Globus pallidus (tissue), 1 donor: Measurements from ENCODE around the gene ADA.

ENCODE experiments used
- DNase-seq: peaks from one replicate; pipeline ENCODE4 v3.0.0-alpha.2; 2015; ENCODE audit warnings: low spot score

Gene ADA

DNA sequence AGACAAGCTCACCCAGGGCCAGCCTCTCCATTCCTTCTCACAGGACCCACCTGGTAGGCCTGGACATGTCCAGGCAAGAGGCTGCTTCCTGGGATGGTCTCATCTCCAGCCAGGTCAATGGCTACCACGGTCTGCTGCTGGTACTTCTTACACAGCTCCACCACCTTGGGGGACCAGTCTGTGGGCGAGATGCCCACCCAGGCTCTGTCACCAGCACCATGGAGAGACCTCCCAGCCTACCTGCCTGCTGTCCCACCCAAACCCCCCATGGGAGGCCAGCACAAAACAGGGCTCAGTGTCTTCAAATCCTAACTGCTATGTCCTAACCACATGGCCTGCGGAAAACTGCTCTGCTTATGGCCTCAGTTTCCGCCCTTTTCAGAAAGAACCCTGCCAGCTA, 27.3 kb downstream of the ADA start:
- DNase-seq: no peak

DNA sequence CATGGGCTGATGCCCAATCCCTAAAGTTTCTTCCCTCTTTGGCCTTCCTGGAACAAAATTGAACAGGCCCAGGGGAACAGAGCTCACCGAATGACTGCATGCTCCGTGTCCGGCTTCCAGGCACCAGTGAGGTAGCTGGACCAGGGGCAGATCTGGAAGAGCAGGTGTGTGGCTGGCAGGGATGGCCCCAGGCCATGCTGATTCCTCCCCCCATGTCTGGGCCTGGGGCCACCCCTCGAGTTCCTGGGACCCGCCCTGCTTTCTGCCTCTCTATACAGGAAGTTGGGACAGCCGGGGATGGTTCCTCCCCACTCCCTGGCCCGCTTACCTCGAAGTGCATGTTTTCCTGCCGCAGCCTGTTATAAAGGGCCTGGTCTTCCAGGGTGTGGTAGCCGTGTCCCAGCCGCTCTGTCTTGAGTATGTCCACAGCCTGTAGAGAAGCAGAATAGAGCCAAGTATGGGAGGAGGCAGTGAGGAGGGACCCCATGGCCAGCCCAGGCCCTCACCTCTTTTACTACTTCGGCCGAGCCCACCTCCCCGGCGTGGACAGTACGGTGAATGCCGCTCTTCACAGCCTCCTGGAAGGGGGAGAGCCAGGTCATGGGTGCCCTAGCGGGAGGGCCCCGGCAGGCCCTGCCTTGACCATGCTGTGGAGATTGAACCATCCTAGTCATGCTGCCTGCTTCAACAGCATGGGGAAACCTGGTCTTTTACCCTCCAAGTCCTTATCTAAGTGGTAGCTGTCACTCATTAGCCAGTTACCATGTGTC, 28.8 kb downstream of the ADA start:
- no peak for DNase-seq

DNA sequence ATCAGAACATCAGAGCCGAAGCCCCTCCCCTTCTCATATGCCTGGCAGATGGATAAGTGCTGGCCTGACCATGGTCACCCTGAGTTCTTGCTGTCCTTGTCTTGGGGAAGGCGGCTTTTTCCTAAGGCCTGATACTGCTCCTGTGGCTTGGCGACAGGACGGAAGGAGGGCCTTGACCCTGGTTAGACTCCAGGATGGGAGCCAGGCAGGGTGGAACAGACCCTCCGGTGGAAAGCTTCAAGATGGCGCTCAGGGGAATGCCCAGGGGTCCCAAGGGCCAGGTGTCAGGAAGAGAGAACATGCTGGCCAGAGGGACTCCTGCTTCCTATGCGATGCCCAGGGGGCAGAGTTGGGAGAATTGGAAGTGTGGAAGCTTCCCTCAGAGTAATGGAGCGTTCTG, 29.6 kb downstream of the ADA start:
- DNase-seq: no peak

DNA sequence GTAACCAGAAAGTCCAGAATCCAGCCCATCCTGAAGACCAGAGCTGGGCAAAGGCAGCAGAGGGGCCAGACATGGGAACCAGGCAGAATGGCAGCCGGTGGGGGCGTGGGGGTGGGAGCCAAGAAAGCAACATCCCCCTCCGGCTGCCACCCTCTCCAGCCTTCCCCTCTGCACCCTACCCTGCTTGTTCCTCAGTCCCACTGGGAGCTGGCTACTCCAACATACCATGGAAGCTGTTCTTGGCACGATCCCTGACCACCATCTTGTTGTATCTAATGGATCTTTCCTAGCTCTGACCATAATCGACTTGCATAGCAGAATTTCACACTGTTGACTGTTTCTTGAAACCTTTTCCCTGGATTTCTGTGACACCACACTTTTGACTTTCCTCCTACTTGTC, 30.2 kb downstream of the ADA start:
- no peak for DNase-seq

DNA sequence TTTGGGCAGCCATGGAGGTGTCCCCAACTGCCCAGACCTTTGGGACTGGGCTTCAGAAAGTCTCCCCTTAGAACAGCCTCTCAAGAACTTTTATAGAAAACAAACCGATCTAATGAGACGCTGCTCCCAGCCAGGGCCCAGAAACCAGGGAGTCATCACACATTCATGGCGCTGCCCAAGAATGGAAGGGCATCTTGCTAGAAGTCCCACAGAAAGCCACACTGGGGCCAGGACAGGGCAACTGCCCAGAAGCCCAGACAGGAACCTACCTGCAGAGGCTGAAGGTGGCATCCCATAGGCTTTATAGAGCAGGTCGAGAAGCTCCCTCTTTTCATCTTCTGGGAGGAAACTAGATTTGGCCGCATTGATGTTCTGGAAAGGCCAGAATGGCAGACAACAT, 31.5 kb downstream of the ADA start:
- no peak for DNase-seq

DNA sequence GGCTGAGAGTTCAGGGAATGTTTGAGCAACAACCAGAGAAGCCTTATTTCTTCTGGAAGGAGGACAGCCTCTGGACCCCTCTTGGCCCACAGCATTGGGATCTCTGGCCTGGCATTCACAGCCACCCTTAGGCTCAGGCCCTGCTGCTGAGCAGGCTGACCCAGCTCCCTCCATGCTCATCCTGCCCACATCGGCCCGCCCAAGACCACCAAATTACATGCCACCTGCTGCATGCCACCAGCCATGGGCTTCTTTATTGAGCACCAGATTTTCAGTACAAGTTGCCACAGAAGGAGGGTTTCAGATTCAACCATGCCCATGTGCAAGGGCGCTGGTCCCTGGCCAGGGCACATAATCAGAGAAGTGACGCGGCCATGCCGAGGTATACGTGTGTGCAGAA, 32.2 kb downstream of the ADA start:
- DNase-seq: no peak

DNA sequence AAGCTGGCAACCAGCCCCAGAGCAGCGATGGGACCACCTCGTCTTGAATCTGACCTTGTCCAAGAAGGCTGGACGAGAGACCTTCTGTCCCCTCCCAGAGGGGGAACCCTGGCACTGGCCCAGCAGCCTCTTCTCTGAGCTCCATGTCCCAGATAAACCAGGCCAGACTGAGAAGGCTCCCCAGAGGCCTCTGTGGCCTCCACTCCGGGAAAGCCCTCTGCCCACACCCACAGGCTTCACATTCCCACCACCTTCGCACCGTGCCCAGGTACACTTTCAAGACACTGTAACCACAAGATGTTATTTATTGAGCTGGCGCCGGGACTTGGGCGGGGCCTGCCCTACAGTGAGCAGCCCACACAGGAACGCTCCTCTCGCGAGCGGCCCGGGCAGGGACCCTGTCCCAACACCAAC, 33.2 kb downstream of the ADA start:
- DNase-seq: no peak

DNA sequence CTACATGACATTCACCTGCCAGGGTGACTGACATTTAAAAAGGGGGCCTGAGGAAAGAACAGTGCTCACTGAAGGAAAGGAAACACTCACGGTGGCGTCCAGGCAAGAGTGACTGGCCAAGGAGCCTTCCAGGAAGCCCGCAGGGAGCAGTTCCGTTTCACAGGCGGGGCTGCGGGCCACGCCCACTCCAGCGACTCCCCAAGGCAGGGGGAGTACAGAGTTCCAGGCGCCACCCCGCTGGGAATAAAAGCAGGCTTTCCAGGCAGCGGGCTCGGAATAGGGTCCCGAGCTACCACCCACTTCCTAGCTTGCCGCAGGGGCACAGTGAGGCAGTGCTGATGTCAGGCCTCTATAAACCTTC, 34.9 kb downstream of the ADA start:
- no peak for DNase-seq

DNA sequence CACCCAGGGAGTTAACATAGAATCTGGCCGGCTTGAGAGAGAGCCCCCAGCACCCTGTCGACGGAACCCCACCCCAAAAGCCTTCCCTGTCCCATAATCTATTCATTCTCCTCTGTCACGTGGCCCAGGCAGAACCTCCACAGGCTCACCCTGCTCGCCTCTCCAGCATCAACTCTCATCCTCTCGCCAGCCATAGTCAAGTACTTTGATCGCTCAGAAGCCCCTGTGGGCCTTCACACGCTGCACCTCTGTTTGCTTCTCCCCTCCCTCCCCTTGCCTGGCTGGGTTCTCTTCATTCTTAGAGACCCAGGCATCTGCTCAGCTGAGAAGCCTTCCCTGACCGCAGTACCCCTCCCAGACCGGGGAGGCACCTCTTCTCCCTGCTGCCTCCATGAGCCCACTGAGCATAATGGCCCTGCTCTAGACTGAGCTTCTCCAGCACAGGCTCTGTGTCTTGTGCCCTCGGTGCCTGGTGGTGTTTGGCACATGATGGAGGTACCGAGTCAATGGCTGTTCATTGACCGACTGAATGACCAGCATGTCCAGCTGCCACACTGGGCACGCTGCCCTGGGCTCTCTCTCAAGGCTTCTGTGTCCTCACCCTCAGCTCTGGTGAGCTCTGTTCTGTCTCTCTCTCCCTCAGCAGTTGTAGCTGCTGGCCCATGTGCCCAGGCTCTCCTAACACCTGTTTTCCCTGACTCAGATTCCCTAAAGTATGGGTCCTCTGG, 35.5 kb downstream of the ADA start:
- DNase-seq: peak; percentile 98

DNA sequence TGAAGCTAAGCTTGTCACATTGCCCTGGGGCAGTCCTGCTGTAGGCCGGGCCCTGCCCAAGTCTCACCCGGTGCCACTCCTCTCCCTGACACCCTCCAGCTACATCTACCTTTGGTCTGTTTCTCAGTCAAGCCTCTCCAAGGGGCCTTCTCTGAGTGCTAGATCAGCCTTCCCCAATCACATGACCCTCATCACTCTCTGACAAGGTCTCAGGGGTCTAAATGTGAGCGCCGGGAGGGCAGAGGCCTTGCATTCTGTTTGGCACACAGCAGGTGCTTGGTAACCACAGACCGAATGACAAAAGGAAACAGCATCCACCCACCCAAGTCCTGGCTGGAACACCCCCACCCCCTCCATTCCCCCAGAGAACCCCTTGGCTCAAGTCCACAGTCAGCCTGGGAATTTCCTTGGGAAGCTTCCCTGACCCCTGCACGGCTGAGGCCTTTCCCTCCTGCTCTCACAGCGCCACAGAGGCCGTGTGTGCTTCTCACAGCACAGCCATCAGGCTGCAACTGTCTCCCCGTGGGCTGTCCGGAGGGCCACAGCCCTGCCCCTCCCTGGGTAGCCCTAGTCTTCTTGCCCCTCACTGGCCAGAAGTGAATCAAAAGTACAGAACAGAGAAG, 36.2 kb downstream of the ADA start:
- DNase-seq: peak; percentile 52

DNA sequence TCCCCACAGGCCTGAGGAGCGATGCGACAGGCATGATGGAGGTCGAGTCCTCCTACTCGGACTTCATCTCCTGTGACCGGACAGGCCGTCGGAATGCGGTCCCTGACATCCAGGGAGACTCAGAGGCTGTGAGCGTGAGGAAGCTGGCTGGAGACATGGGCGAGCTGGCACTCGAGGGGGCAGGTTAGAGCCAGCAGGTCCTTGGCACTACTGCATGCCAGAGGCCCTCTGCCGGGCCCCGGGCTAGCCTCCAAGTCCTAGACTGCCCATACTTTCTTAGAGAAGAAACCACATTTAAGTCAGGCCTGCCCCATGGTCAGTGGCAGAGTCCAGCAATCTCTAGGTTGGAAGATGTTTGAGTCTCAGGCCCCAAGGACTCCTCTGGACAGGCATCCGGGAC, 37.0 kb downstream of the ADA start:
- DNase-seq: peak; percentile 62

DNA sequence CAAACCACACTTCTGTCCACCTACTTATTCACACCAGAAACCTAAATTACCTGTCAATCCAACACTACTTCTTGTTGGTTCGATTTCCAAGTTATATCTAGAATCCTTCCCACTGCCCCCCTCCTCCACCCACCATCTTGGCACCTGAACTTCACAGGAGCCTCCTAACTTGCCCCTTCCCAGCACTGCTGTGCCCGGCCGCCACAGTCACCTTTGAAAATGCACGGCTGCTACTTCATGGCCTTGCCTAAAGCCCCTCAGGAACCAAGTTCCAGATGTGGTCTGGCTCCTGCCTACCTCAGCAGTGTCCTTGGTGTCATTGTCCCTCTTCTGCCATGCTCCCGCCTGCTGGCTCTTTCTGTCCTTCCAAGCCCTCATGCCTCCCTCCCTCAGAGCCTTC, 37.9 kb downstream of the ADA start:
- DNase-seq: no peak

DNA sequence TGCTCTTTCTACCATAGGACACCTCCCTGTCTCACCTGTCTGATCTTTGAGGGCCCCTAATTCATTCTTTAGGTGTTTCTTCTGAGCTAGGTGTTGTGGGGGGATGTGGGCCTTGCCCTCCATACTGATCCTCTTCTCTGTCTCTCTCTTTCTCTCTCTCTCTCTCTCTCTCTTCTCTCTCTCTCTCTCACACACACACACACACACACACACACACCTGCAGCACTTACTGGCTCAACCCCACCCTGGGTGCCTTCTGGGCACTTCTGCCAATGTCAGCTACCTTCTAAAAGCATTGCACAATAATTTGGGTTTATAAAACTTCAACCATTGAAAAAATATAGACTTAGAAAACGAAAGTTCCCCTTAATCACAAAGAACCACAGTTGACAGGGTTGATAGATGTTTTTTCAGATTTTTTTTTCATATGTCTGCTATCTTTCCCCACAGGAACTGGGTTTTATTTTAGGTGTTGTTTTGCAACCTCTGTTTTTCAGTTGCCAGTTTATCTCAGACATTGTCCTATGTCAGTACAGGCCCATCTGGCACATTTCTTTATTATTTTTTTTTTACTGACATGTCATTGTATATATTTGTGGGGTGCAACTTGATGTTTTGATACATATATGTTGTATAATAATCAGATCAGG, 41.1 kb downstream of the ADA start:
- DNase-seq: no peak

DNA sequence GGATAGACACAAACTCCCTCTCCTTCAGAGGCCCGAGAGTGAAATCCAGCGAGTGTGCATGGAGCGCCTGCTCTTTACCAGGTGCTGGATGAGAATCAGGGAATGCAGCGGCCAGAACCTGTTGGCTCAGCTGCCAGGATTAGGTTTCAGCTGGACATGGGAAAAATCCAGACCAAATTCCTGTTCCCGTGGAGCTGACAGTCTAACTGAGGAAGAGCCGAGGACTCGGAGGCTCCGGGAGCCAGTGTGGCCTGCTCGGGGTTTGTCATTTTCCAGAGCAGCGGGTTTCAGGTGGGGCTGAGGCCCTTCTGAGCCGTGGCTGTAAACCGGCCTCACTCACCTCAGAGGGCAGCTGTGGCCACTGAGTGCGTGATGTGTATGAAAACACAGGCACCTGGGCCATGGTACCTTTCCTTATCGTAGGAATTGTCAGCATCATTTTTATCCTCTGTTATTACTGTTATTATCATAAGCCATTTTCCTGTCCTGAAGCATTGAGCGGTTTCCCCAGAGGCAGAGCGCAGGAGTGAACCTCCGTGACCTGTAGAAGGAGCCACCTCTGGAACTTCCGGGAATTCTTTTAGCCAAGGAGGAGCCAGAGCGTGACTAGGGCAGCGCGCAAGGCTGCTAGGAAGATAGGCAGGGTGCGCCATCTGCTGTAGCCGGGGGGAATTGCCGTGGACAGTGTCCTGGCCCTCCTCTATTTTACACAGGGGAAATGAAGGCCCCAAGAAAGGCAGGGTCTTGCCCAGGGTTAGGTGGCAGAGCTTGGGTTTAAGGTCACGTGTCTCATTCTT, 41.8 kb downstream of the ADA start:
- peak; percentile 85 for DNase-seq

DNA sequence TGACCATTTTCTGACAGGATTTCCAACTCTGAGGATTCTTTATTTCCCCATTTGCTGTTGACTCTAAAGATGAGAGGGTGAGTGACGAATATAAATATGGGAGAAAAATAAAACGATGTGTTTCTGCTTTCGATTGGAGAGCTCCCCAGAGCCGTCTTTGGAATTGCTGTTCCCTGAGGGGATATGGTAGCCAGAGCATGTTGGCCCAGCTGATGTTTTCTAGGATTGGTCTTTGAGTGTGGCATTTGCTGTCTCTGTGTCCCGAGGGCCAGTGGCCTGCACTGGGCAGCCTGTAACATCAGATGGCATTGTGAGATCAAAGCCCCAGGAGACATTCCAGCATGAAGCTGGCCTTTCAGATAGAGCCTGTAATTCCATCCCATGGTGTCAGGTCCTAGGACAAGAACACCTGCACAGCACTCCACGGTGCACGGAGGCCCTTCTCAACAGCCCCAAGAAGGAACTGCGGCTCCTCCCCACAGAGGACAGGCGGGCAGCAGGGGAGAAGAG, 42.4 kb downstream of the ADA start:
- DNase-seq: no peak

DNA sequence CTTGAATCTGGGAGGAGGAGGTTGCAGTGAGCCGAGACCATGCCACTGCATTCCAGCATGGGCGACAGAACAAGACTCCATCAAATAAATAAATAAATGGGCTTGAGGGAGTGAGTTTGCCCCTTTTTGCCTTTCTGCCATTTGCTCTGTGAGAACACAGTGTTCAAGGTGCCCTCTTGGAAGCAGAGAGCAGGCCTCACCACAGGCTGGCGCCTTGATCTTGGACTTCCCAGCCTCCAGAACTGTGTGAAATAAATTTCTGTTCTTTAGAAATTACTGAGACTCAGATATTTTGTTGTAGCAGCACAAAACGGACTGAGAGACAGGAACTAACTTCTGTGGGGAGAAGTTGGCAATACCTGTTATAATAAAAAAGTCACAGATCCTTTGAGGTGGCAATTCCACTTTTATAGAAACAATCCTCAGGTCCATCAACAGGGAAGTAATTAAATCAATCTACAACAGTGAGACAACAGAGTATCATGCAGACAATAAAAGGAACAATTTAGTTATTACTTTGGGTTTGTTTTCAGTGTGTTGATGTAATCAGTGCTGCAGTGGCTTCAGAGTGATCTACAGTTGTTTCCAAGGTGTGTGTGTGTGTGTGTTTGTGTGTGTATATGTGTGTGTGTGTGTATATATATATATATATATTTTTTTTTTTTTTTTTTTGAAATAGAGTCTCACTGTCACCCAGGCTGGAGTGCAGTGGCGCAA, 44.6 kb downstream of the ADA start:
- DNase-seq: no peak

DNA sequence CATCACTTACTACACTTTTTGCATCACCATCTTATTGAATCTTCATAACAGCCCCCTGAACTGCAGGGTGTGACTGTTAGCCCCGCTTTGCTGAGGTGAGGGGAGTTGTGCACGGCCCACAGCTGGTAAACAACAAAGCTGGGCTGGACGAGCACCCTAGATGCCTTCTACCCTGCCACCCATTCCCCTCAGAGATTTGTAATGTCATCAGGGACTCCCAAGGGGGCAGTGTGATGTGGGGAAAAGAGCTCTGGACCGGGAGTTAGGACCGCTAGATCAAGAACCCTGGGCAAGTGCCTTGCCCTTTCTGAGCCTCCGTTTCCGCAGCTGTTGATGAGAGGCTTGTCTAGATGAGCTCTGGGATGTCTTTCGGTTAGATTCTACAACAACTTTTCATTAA, 48.2 kb downstream of the ADA start:
- DNase-seq: no peak

DNA sequence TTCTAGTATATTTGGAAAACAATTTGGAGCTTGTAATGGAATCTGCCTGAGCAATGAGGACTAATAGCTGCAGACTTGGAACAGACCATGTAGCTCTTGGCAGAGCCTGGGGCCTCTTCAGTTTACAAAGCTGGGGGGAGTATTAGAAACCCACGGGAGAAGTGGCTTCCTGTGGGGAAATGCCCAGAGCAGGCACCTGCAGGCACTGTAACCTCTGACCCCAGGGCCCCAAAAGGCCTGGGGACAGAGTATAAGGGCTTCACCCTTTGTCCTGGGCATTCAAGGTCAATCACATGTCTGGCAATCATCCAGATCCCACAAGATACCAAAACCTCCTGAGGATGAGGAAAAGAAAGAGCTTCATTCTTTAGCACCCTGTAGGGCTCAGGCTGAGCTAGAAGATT, 49.7 kb downstream of the ADA start:
- peak; percentile 64 for DNase-seq

DNA sequence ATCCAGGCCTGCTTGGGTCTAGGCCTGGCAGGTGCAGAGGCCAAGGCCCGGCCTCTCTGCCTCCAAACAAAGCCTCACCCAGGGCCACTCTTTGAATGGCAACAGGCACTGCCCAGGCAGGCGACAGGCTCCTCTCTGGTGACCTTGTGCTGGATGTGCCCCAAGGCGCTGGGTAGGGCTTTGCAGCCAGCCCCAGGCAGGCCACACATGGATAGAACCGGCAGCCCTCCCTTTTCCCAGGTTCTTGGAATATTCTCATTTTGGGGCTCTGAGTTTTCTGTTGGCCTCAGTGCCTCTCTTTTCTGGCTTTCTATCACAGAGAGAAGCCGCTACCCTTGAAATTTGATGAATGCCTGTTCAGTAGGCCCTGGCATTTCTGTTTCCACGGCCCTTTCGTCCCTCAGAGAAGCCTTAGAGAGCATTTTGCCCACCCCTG, 50.2 kb downstream of the ADA start:
- DNase-seq: peak; percentile 34

DNA sequence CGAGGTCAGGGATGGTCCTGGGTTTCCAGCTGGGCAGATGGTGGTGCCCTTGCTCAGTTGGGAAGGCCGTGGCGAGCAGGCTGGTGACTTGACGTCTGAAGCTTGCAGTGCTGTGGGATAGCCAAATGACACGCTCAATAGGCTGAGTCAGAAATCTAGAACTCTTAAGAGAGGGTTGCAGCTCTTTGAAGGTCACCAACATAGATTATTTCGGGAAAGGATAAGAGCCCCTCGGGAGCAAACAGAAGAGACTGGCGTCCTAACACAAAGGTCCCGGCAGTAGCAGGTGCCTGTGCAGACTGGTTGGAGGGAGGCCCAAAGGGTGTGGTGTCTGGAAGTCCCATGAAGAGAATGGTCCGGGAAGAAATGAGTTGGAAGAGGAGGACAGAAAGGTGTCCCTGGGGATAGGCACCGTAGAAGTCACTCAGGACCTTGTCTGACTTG, 50.7 kb downstream of the ADA start:
- DNase-seq: no peak

DNA sequence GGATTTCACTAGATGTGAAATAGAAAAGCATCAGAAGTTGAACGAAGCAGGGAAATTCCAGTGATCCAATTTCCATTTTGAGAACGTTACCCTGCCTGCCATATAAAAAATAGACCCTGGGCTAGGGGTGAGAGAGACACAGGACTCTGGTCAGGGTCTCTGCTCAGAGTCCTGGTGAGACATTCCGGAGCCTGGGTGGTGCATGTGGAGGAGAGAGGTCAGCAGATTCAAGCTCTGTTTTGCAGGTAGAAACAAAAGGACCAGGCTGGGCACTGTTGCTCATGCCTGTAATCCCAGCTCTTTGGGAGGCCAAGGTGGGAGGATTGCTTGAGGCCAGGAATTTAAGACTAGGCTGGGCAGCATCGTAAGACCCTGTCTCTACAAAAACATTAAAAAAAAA, 51.2 kb downstream of the ADA start:
- no peak for DNase-seq
